ENCODE data around the gene C2CD2.

C2CD2 gene

GRCh38 chr21:41908829-41909228 lies 45.0 kb downstream of the C2CD2 start:
- no peak for DNase-seq (ENCODE audit: low spot score)

- no peak for DNase-seq (ENCODE audit: low spot score)
These were observed 46.1 kb downstream of the C2CD2 start for GRCh38 chr21:41907496-41908258.

DNA sequence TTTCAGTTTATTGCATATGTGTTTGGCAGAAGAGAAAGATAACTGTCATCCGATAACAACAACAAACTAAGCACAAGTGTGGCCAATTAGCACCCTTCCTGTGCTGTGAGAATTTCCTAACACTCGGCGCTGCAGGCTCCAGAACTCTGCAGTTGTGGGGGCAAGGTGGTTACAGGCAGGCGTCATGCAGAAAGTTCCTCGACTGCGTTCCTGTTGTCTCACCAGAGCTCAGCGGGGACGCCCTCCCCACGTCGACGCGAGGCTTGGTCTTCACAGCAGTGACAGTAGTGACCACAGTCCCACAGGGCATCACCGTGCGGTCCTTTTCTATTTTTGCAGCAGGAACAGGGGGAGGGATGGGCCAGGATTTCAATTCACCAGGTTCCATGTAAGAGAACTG lies 47.0 kb downstream of the C2CD2 start:
- DNase-seq (ENCODE audit: low spot score), result no peak

GRCh38 chr21:41903559-41904351 lies 50.1 kb downstream of the C2CD2 start:
- no peak for DNase-seq (ENCODE audit: low spot score)

DNA sequence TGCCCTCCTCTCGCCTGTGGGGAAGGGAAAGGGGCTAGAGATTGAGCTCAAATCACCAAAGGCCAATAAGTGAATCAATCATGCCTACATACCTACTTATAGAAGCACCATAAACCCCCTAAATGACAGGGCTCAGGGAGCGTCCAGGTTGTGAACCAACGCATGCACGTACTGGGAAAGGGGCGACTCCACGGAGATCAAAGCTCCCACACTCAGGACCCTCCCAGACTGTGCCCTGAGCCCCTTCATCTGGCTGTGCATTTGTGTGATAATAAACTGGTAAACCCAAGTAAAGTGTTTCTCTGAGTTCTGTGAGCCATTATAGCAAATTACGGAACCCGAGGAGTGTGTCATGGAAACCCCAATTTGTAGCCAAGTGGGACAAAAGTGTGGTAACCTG lies 50.9 kb downstream of the C2CD2 start:
- no peak for DNase-seq (ENCODE audit: low spot score)

- no peak for DNase-seq (ENCODE audit: low spot score)
These were observed 52.0 kb downstream of the C2CD2 start for GRCh38 chr21:41901782-41902181.

DNA sequence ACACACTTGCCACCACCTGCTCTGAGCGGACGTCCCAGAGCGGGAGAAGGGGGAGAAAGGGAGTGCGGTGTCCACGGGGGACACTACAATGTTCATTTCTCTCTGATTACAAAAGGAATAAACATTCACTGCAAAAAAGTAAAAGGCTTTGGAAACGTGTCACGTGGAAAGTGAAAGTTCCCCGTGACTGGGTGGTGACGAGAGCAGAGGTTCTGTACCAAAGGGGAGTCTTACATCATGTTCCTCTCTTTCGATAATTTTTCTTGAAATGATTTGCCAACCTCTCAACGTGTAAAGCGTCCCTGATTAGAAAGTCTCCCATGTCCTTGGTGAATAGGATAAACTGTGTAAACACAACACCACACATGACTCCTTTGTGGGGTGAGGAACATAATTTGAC lies 52.7 kb downstream of the C2CD2 start:
- DNase-seq (ENCODE audit: low spot score), result no peak

GRCh38 chr21:41900401-41900800 lies 53.4 kb downstream of the C2CD2 start:
- no peak for DNase-seq (ENCODE audit: low spot score)

DNA sequence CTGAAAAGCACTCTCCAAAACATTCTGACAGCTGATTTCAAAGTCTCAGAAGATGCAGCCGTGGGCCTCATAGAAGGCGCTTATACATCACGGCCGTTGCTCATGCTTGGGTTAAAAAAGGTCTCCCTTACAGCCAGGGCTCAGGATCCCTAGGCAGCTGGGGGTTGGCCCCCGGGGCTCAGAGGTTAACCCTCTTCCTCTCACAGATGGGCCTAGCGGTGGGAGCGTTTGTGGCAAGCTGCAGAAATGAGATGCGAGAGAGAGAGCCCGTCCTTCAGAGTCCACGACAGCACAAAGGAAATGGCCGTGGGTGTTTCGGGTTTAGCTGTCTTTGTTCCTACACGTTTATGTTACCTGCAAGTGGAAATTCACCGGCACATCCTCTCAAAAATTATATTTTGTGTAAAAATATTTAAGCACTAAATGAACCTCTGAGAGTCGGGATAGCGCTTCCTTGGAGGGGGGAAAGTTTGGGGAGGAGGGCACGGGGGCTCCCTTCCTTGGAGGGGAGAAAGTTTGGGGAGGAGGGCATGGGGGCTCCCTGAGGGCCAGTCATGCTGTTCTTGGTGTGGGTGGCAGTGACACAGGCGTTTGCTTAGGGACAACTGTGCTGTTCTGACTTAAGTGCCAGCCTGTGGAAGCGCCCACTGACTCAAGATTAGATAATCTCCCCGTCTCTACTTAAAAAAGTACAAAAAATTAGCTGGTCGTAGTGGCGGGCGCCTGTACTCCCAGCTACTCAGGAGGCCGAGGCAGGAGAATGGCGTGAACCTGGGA lies 54.2 kb downstream of the C2CD2 start:
- DNase-seq (ENCODE audit: low spot score), result no peak

DNA sequence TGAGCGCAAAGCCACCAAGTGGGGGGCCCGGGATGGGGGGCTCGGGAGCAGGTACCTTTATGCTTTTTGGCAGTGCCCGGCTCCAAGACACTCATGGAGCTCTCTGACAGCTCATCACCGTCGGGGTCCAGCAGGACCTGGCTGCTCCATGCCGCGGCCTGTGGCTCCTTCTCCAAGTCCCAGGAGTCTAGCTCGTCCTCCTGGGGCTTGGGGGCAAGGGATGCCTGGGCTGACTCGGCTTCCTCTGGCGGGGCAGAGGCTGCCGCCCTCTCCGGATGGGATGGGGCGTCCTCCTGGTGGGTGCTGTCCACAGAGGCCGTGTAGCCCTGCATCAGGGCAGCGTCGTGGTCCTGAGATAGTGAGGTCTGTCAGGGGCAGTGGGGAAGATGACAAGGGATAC lies 54.8 kb downstream of the C2CD2 start:
- DNase-seq (ENCODE audit: low spot score), result no peak

DNA sequence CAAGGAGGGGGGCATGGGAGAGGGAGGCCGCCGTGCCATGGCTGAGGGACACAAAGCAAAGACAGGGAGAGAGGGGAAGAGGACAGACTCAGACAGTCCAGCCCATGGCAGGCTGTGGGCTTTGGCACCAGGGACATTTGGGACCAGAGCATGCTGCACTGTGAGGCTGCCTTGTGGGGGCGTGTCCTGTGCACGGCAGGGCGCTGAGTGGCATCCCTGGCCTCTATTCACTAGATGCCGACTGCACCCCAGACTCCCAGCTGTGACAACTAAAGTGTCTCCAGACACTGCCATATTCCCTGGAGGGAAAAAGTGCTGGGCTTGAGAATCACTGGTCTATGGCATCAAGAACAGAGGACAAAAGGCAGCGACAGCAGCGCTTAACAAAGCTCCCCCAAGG lies 56.1 kb downstream of the C2CD2 start:
- DNase-seq (ENCODE audit: low spot score), result no peak

GRCh38 chr21:41897047-41897669 lies 56.7 kb downstream of the C2CD2 start:
- DNase-seq (ENCODE audit: low spot score), result no peak

DNA sequence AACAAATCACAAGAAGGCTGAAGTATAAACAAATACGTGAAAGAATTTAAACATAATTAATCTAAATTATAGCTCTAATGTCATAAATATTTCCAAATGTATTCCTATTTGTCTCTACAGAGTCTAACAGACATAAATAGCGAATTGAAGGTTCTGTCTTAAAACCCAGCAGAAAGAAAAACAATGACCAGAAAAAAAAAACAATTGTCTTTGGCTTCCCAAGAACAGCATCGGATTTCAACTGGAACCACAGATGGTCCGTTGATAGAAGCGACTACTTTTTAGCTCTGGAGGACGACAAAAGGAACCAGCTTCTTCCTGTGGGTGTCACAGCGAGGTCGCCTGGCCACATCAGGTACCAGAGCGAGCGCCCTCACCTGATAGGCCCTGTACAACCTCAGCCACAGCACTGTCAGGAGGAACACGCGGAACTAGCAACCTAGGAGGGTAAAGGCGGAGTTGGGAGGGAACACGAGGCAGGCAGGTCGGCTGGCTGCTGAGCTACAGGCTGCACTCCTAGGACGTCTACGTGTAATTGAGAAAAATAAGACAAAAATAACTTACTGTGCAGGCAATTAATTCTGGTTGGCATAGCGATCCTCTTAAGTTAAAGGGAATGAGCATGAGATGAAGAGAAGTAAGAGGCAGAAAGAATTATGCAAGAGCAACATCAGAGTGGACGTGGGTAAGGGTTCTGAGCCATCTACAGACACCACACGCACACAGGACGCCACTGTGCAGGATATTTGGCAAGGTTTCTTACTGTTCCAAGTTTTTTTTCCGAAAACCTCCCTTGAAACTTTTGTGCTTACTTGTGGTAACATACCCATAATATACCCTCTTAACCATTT lies 58.0 kb downstream of the C2CD2 start:
- peak; percentile 80 for DNase-seq (ENCODE audit: low spot score)

DNA sequence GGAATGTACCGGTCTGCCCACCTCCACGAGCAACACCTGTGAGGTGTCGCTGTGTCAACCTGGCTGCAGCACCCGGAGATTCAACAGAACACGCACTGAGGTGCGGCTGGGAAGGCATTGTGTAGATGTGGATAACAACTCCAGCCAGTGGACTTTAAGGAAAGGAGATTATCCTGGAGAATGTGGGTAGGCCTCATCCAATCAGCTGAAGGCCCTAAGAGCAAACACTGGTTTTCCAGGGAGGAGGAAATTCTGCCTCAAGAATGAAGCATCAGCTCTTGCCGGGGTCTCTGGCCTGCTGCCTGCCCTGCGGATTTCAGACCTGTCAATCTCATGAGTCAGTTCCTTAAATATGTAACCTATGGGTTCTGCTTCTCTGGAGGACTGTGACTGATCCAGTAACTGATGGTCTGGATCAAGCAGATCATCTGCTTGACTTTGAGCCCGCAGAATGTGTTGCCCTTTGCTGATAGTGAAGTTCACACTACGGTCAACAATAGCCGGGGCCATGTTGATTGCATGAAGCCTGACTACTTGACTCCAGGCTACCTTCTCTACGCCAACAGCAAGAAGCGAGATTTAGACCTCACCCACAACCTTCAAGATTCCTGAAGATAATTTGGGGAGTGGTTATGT lies 58.8 kb downstream of the C2CD2 start:
- no peak for DNase-seq (ENCODE audit: low spot score)

- DNase-seq (ENCODE audit: low spot score), result no peak
These were observed 59.3 kb downstream of the C2CD2 start for GRCh38 chr21:41894511-41894910.

DNA sequence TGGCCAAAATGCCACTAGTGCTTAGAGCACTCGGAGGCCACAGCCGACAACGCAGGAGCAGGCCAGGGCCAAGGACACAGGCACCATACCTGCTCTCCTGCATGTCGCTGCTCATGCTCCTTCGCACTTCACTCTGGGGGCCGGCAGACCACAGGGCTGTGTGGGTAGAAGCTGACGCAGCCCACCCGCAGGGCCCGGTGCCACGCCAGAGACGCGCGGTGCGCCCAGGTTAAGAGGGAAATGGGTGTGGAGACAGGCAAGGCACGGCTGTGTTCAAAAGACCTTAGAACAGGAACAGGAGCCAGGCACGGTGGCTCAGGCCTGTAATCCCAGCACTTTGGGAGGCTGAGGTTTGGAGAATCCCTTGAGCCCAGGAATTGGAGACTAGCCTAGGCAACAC lies 61.1 kb downstream of the C2CD2 start:
- no peak for DNase-seq (ENCODE audit: low spot score)

DNA sequence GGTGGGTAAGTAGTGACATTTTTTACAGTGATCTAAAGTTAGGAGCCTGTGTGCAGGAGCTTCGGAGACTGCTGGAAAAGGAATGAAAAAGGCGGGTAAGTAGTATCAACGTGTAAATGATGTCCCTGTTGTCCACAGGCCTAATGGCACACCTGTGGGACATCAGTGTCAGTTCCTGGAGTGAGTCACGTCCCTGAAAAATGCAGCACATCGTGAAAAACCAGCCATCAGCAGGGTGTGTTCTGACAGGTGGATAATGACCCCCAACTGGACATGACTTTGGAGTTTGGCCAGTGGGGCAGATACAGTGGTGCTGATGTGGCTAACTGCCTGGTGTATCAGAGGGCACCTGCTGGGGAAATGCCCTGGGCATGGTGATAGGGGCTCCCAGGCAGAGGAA lies 62.7 kb downstream of the C2CD2 start:
- no peak for DNase-seq (ENCODE audit: low spot score)

DNA sequence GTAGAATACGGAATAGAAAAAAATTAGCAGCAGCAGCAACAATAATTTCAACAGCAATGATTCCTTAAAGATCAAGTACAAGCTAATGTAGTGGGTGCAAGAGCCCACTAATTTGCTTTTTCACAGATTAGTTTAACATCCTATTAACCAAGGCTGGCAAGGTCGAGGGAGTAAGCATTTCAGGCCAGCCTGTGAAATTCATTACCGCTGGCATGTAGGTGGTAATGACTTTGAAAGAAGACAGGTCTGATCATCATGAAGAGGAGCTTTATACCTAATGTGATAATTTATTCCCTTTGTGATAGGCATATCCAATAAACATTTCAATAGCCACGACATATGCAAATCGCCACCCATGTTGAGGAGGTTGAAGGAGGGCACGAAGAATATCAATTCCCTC lies 63.5 kb downstream of the C2CD2 start:
- DNase-seq (ENCODE audit: low spot score), result no peak

DNA sequence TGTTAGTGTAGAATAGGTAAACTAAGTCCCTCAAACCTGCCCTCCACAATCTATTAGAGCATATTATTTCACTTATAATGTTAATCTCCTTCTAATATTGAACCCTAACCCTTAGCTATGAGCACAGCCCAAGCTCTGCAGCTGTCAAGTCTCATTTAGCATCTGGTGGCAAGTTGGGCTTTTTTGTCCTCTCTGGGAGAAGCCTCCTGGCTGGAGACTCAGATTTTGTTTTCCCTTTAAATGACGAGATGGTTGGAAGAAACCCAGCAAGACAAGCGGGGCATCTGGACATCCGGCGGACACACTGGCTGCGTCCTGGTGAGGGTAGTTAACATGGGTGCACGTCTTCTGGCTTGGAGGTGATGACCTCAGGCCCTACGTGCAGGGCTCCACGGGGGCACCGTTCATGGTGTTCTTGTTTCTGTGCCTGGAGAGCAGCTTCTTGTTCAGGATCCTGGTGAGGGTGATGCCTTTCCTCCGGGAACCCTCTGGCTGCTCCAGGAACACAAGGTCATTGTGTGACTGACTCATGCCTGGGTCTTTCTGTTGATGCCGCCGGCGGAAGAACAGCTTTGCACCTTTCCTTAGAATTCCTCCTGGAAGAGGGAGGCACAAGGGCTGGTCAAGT lies 65.0 kb downstream of the C2CD2 start:
- no peak for DNase-seq (ENCODE audit: low spot score)

DNA sequence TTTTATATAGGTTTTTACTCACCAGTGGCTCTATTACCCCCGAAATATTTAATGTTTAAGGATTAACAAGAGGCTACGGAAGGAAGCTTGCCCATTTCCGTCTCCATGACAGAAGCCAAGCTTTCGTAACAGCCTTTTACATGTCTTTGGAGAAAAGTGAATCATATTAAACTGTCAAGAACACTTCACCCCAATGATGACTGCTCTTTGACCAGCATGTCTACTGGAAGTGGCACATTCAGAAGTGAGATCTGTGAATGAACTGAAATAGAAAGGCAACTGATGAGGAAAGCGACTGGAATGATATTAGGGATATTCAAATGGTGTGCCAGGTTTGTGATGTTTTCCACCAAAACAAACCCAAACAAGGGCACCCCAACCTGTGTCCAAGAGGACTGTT lies 66.2 kb downstream of the C2CD2 start:
- no peak for DNase-seq (ENCODE audit: low spot score)
